ENCODE results near the gene SMIM13. TPM values are rescaled to one million over a fixed set of nuclear protein-coding genes. Genes with fewer than 3 reads are reported as not detected.
A peak's percentile ranks its signal among the peaks of the same experiment; 100 is the strongest.

SMIM13 gene
- total RNA-seq, 1 donor from 2014 or later: 18.9 TPM

DNA sequence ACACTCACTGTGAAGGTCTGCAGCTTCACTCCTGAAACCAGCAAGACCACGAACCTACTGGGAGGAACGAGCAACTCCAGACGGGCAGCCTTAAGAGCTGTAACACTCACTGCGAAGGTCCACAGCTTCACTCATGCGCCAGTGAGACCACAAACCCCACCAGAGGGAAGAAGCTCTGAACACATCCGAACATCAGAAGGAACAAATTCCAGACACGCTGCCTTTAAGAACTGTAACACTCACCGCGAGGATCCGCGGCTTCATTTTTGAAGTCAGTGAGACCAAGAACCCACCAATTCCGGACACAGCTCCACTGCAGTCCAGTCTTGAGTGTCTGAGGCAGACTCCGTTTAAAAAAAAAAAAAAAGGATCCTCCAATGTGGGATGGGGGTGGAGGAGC is 78.3 kb downstream of the SMIM13 start:
- no peak for DNase-seq (ENCODE audit: low spot score in 2 of 2, unreplicated experiment in 2 of 2)
- H3K4me1 Mint-ChIP-seq: peaks cover 20% of the 10 kb centered on the region
- no peaks in the 10 kb centered on the region for H3K36me3 Mint-ChIP-seq
- no peak overlapping the region for H3K27ac Mint-ChIP-seq
- H3K9me3 Mint-ChIP-seq: no peaks in the 10 kb centered on the region
- no peaks in the 10 kb centered on the region for H3K27me3 Mint-ChIP-seq (ENCODE audit: low read depth)
- H3K4me3 Mint-ChIP-seq: no peak overlapping the region
- TF ChIP-seq, protein P1, sequence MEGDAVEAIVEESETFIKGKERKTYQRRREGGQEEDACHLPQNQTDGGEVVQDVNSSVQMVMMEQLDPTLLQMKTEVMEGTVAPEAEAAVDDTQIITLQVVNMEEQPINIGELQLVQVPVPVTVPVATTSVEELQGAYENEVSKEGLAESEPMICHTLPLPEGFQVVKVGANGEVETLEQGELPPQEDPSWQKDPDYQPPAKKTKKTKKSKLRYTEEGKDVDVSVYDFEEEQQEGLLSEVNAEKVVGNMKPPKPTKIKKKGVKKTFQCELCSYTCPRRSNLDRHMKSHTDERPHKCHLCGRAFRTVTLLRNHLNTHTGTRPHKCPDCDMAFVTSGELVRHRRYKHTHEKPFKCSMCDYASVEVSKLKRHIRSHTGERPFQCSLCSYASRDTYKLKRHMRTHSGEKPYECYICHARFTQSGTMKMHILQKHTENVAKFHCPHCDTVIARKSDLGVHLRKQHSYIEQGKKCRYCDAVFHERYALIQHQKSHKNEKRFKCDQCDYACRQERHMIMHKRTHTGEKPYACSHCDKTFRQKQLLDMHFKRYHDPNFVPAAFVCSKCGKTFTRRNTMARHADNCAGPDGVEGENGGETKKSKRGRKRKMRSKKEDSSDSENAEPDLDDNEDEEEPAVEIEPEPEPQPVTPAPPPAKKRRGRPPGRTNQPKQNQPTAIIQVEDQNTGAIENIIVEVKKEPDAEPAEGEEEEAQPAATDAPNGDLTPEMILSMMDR (IDR thresholded peaks at IDR 0.05; ENCODE audit: unreplicated experiment): no peak

- H3K4me3 Mint-ChIP-seq: no peak overlapping the region
- no peaks in the 10 kb centered on the region for H3K27me3 Mint-ChIP-seq (ENCODE audit: low read depth)
- peaks cover 20% of the 10 kb centered on the region for H3K4me1 Mint-ChIP-seq
- H3K27ac Mint-ChIP-seq: peak overlapping the region; percentile 68
- H3K36me3 Mint-ChIP-seq: no peaks in the 10 kb centered on the region
- DNase-seq (ENCODE audit: low spot score in 2 of 2, unreplicated experiment in 2 of 2): peak; percentile 53 to 86
- TF ChIP-seq, protein P1 (IDR thresholded peaks at IDR 0.05; ENCODE audit: unreplicated experiment): peak; percentile 90
- H3K9me3 Mint-ChIP-seq: no peaks in the 10 kb centered on the region
These were observed 79.1 kb downstream of the SMIM13 start for GRCh38 chr6:11172501-11173327.

DNA sequence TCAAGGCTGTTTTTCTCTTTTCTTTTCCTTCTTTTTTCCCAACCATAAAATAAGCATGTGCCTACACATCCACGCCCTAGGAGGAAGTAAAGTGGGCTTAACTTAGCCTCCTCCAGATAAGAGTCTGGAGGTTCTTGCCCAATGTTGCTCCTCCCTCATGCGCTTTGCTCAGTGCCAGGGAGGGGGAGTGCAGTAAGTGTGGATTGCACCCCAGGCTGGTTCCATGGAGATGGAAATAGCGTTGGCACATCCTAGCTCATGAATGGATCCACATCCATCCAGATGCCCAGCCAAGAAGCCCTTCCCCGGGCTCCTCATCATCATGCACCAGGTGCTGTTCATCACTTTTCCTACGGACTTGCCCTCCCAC is 80.6 kb downstream of the SMIM13 start:
- H3K4me1 Mint-ChIP-seq: peaks cover 20% of the 10 kb centered on the region
- TF ChIP-seq, protein P1 (IDR thresholded peaks at IDR 0.05; ENCODE audit: unreplicated experiment): no peak
- DNase-seq (ENCODE audit: low spot score in 2 of 2, unreplicated experiment in 2 of 2): no peak
- H3K36me3 Mint-ChIP-seq: no peaks in the 10 kb centered on the region
- H3K9me3 Mint-ChIP-seq: peaks cover under 1% of the 10 kb centered on the region
- peak overlapping the region; percentile 61 for H3K27ac Mint-ChIP-seq
- H3K4me3 Mint-ChIP-seq: no peak overlapping the region
- H3K27me3 Mint-ChIP-seq (ENCODE audit: low read depth): no peaks in the 10 kb centered on the region

- TF ChIP-seq, protein P1 (IDR thresholded peaks at IDR 0.05; ENCODE audit: unreplicated experiment): no peak
- peaks cover 16% of the 10 kb centered on the region for H3K9me3 Mint-ChIP-seq
- DNase-seq (ENCODE audit: low spot score in 2 of 2, unreplicated experiment in 2 of 2): no peak
- no peak overlapping the region for H3K4me3 Mint-ChIP-seq
- H3K27ac Mint-ChIP-seq: no peak overlapping the region
- no peaks in the 10 kb centered on the region for H3K27me3 Mint-ChIP-seq (ENCODE audit: low read depth)
- H3K4me1 Mint-ChIP-seq: peaks cover 30% of the 10 kb centered on the region
- peaks cover 9% of the 10 kb centered on the region for H3K36me3 Mint-ChIP-seq
These were observed 83.6 kb downstream of the SMIM13 start for GRCh38 chr6:11177271-11177670.

DNA sequence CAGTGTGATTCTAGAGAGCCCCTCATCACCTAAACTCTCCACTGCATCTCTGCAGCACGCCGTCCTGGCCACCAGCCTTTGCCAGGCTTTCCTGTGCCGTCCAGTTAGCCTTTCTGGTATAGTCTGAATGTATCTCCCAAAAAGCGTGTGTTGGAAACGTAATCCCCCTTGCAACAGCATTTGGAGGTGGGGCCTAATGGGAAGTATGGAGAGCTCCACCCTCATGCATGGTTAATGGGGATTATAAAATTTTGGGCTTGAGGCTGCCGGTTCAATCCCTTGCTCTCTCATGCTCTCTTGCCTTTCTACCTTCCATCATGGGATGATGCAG is 85.4 kb downstream of the SMIM13 start:
- no peak for DNase-seq (ENCODE audit: low spot score in 2 of 2, unreplicated experiment in 2 of 2)
- no peaks in the 10 kb centered on the region for H3K27me3 Mint-ChIP-seq (ENCODE audit: low read depth)
- H3K9me3 Mint-ChIP-seq: peaks cover 20% of the 10 kb centered on the region
- H3K4me1 Mint-ChIP-seq: peaks cover 16% of the 10 kb centered on the region
- H3K27ac Mint-ChIP-seq: no peak overlapping the region
- H3K36me3 Mint-ChIP-seq: peaks cover 22% of the 10 kb centered on the region
- TF ChIP-seq, protein P1 (IDR thresholded peaks at IDR 0.05; ENCODE audit: unreplicated experiment): no peak
- no peak overlapping the region for H3K4me3 Mint-ChIP-seq

Measured in mesothelial cell of epicardium (in vitro differentiated cells).